Prostate gland (tissue), 2 donors: Measurements from ENCODE around the gene LRRN3. TPM values are rescaled to one million over a fixed set of nuclear protein-coding genes. Genes with fewer than 3 reads are reported as not detected.

ENCODE experiments used
- DNase-seq: peaks from one replicate; pipeline ENCODE4 v3.0.0-alpha.2; 2019; ENCODE audit warnings: low spot score
- H3K27ac ChIP-seq, 2 donors: fragments of 200-600 bp; sonication (generic); 2 replicates each; pipeline ENCODE4 v1.5.1; 2017 to 2019
- H3K27me3 ChIP-seq: fragments of 200-600 bp; sonication (generic); replicated peaks from 2 replicates; pipeline ENCODE4 v1.5.1; 2019; ENCODE audit not compliant: insufficient read depth
- H3K36me3 ChIP-seq, 2 donors: fragments of 200-600 bp; sonication (generic); 1 replicate in 1 of 2; 2 replicates in 1 of 2; pipeline versions ENCODE4 v1.5.1 to v1.8.1; 2017 to 2019
- H3K4me1 ChIP-seq: fragments of 200-600 bp; sonication (generic); replicated peaks from 2 replicates; pipeline ENCODE4 v1.5.1; 2019
- H3K4me3 ChIP-seq, 2 donors: fragments of 200-600 bp; sonication (generic); 2 replicates each; pipeline ENCODE4 v1.5.1; 2017 to 2019
- H3K9me3 ChIP-seq: fragments of 200-600 bp; sonication (generic); 2 replicates; pipeline ENCODE4 v1.5.1; 2017
- POLR2A ChIP-seq: fragments of 450-650 bp; IDR thresholded peaks from one replicate; pipeline ENCODE4 v1.6.1; 2016; ENCODE audit warnings: antibody characterized with exemption, mild to moderate bottlenecking
- POLR2AphosphoS5 ChIP-seq: sonication (generic); formaldehyde crosslinking; IDR thresholded peaks from one replicate; pipeline ENCODE4 v1.6.1; 2017; ENCODE audit warnings: antibody characterized with exemption
- WGBS: methylation state at CpG from one replicate; pipeline ENCODE4 v1.1.5; 2018; 5-methylcytosine and 5-hydroxymethylcytosine counted together
- intact Hi-C: fragments of 100-400 bp; cut with DNase I; formaldehyde crosslinking; loops from one replicate; pipeline ENCODE4 v1.14.2; 2022
- total RNA-seq, 2 donors: library from RNA; depleted of rRNA; stranded (reverse); fragments of >200 nt; gene quantifications; one replicate each; pipeline ENCODE4 v1.1.0, GENCODE V29; 2016
- TF ChIP-seq, protein P1 (sequence below), 4 experiments: fragments of 200-600 bp in 2 of 4; fragments of 450-650 bp in 2 of 4; sonication (generic) in 2 of 4; IDR thresholded peaks; 1 replicate in 3 of 4; 2 replicates in 1 of 4; pipeline ENCODE4 v1.5.1; 2016 to 2019; ENCODE audit warnings: antibody characterized with exemption in 4 of 4, mild to moderate bottlenecking in 2 of 4, moderate library complexity in 2 of 4

LRRN3 gene
- total RNA-seq, 2 donors from 2014 or later: 0.32 to 41.5 TPM

DNA sequence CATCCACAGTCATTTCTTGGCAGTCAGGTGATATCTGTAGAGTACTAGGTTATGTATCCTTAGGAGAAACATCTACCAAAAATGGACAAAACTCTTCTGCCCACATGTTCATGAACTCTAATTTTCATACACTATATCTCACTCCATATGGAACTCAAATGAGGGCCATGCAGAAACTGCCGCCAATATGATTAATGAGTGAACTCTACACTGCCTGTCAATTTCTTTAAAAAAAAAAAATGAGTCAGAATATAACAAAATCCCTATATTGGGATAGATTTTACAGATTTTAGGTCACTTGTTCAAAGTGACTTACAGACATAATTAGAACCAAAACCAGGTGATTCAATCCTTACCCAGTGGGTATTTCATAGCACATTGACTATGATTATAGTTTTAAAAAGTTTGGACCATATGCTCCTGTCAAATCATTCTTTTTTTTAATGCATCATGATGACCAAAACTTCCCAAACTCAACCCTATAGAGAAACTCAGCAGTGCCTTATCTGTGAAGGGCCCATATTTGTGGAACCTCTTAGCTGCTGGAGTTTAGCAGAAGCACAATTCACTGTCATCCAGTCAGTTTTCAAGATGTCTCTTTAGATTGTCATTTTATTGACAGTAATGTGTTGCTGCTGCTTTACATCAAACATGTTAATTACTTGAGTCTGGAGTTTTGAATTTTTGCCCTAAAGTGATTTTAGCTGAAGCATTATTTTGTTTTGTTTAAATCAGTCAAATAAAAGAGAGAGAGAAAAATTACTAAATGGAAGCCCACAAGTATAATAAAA lies 11.1 kb downstream of the LRRN3 start:
- Histone ChIP-seq H3K36me3 (no peaks in the 10 kb centered on the region), H3K27ac (no peak overlapping the region), H3K9me3 (no peaks in the 10 kb centered on the region), H3K4me3 (no peak overlapping the region), H3K27me3 (no peaks in the 10 kb centered on the region), H3K4me1 (no peaks in the 10 kb centered on the region)
- intact Hi-C loops: no loop called here
- 100% methylated on average over 1 of the region's 1 CpG for WGBS
- TF ChIP-seq, protein P1, sequence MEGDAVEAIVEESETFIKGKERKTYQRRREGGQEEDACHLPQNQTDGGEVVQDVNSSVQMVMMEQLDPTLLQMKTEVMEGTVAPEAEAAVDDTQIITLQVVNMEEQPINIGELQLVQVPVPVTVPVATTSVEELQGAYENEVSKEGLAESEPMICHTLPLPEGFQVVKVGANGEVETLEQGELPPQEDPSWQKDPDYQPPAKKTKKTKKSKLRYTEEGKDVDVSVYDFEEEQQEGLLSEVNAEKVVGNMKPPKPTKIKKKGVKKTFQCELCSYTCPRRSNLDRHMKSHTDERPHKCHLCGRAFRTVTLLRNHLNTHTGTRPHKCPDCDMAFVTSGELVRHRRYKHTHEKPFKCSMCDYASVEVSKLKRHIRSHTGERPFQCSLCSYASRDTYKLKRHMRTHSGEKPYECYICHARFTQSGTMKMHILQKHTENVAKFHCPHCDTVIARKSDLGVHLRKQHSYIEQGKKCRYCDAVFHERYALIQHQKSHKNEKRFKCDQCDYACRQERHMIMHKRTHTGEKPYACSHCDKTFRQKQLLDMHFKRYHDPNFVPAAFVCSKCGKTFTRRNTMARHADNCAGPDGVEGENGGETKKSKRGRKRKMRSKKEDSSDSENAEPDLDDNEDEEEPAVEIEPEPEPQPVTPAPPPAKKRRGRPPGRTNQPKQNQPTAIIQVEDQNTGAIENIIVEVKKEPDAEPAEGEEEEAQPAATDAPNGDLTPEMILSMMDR (IDR thresholded peaks at IDR 0.05): no peak
- TF ChIP-seq POLR2A (no peak), POLR2AphosphoS5 (no peak)
- no peak for DNase-seq

DNA sequence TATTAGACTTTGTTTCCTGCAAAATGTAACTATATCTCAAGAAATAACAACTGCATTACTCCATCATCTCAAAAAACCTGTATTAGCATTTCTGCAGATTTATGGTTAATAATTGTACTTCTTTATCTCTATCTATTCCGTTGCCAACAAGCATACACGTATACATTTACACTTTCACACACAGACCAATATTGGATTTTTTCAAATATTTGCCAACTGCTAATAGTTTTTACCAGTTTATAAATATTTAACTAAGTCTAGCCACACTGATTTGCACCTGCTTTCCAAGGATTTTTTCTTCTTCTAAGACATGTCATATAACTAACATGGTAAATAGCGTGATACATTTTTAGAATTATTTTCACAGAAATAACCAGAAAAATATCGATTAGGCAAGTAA lies 12.2 kb downstream of the LRRN3 start:
- no peaks in the 10 kb centered on the region for H3K27me3 ChIP-seq
- no peak overlapping the region for H3K4me3 ChIP-seq
- no peaks in the 10 kb centered on the region for H3K36me3 ChIP-seq
- DNase-seq: no peak
- H3K4me1 ChIP-seq: no peaks in the 10 kb centered on the region
- 83% methylated on average over 4 of the region's 4 CpGs for WGBS
- TF ChIP-seq POLR2AphosphoS5 (no peak), POLR2A (no peak)
- TF ChIP-seq, protein P1 (IDR thresholded peaks at IDR 0.05): no peak
- H3K27ac ChIP-seq: no peak overlapping the region
- intact Hi-C loops: no loop called here
- no peaks in the 10 kb centered on the region for H3K9me3 ChIP-seq

DNA sequence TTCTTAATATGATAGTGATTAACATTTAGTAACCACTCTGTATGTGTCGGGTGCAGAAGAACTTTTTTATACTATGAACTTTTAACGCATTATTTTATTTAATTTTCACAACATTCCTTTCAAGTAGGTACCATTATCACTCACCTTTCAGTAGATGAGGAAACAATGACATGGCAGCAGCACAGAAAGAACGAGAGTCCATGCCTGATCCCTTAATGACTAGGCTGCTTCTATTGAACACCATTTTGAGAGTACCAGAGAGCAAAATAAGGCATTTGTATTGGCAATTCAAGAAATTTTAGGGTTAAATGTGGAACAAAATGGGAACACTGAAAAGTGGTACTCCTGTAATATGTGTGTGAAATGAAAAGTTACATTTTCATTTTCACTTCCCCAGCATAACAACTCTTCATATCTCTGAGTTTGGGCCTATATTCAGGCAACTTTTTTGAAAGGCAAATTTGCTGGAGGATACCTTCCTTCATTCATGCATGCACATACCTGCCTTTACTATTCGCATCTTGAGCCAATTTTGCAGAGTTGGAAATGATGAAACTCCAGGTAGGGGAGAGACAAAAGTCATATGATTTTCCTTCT lies 12.8 kb downstream of the LRRN3 start:
- Histone ChIP-seq H3K4me1 (no peaks in the 10 kb centered on the region), H3K27ac (no peak overlapping the region), H3K4me3 (no peak overlapping the region), H3K9me3 (no peaks in the 10 kb centered on the region), H3K27me3 (no peaks in the 10 kb centered on the region), H3K36me3 (no peaks in the 10 kb centered on the region)
- TF ChIP-seq POLR2AphosphoS5: no peak
- no peak for TF ChIP-seq POLR2A
- TF ChIP-seq, protein P1 (IDR thresholded peaks at IDR 0.05): no peak
- WGBS: 97% methylated on average over 4 of the region's 4 CpGs
- intact Hi-C loops: no loop called here
- DNase-seq: no peak

DNA sequence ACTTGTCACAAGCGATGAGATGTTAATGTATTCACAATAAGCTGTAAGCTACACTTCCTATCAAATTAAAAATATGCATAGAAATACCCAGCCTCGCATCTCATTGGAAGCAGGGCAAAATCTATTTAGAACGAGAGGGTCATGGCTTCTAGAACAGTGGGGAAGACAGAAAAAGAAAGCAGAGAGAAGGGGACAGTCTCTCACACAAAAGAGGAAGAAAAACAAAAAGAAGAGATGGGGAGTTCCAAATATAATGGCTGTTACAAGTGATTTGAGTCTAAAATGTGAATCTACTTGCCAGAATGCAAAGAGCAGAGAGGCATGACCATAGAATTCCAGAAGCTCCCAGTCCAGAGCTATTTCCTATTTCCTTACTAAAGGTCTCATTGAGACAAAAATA lies 13.8 kb downstream of the LRRN3 start:
- intact Hi-C loops: no loop called here
- H3K9me3 ChIP-seq: no peaks in the 10 kb centered on the region
- TF ChIP-seq POLR2A (no peak), POLR2AphosphoS5 (no peak)
- TF ChIP-seq, protein P1 (IDR thresholded peaks at IDR 0.05): no peak
- H3K27me3 ChIP-seq: no peaks in the 10 kb centered on the region
- no peak overlapping the region for H3K4me3 ChIP-seq
- WGBS: 87% methylated on average over 3 of the region's 3 CpGs
- no peaks in the 10 kb centered on the region for H3K4me1 ChIP-seq
- no peak overlapping the region for H3K27ac ChIP-seq
- no peak for DNase-seq
- H3K36me3 ChIP-seq: no peaks in the 10 kb centered on the region

DNA sequence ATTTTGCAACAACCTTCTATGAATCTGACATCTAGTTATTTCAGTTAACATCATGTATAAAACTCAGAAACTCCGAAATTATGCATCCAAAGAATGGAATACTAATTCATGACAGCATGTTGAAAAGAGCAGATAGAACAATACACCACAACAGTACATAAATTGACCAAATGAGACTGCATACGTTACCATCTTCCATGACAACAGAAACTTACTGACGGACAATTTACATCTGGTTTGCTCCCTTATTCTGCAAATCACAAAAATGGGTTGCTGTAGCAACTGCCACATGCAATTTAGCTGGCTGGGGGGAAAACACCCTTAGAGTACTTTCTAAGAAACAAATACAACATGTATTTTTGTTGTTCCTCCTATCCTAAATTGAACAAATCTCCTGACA lies 14.3 kb downstream of the LRRN3 start:
- no peaks in the 10 kb centered on the region for H3K36me3 ChIP-seq
- no peaks in the 10 kb centered on the region for H3K4me1 ChIP-seq
- no peak overlapping the region for H3K27ac ChIP-seq
- H3K4me3 ChIP-seq: no peak overlapping the region
- intact Hi-C loops: no loop called here
- DNase-seq: no peak
- TF ChIP-seq POLR2A (no peak), POLR2AphosphoS5 (no peak)
- TF ChIP-seq, protein P1 (IDR thresholded peaks at IDR 0.05): no peak
- no peaks in the 10 kb centered on the region for H3K9me3 ChIP-seq
- 89% methylated on average over 3 of the region's 3 CpGs for WGBS
- H3K27me3 ChIP-seq: no peaks in the 10 kb centered on the region
